Peyer's patch (tissue), 4 donors: ENCODE data around the gene NCR3LG1. TPM values are rescaled to one million over a fixed set of nuclear protein-coding genes. Genes with fewer than 3 reads are reported as not detected.

Experiments used
- DNase-seq, 3 donors: peaks; one replicate each; pipeline ENCODE4 v3.0.0-alpha.2; 2017 to 2019
- H3K27ac ChIP-seq, 4 donors: fragments of 200-600 bp; sonication (generic); one replicate each; pipeline ENCODE4 v1.5.1; 2016 to 2019
- H3K27me3 ChIP-seq, 2 donors: fragments of 200-600 bp; sonication (generic); one replicate each; pipeline ENCODE4 v1.5.1; 2019
- H3K36me3 ChIP-seq, 3 donors: fragments of 200-600 bp; sonication (generic); one replicate each; pipeline ENCODE4 v1.5.1; 2016 to 2019
- H3K4me1 ChIP-seq, 4 donors: fragments of 200-600 bp; sonication (generic); one replicate each; pipeline ENCODE4 v1.5.1; 2016 to 2019
- H3K4me3 ChIP-seq, 4 donors: fragments of 200-600 bp; sonication (generic); 1 replicate in 3 of 4; 2 replicates in 1 of 4; pipeline ENCODE4 v1.5.1; 2016 to 2019; ENCODE audit warnings: mild to moderate bottlenecking in 1 of 4
- H3K9me3 ChIP-seq, 4 donors: fragments of 200-600 bp; sonication (generic); one replicate each; pipeline ENCODE4 v1.5.1; 2016 to 2019; ENCODE audit warnings: mild to moderate bottlenecking in 1 of 4
- POLR2A ChIP-seq, 2 donors: fragments of 450-650 bp; IDR thresholded peaks; one replicate each; pipeline ENCODE4 v1.5.1; 2017; ENCODE audit warnings: antibody characterized with exemption in 2 of 2, mild to moderate bottlenecking in 2 of 2, moderate library complexity in 2 of 2
- total RNA-seq, 4 donors: library from RNA; depleted of rRNA; stranded (reverse); fragments of >200 nt; gene quantifications; one replicate each; pipeline ENCODE4 v1.1.0, GENCODE V29; 2016
- TF ChIP-seq, protein P1 (sequence below), 6 experiments: fragments of 450-650 bp in 4 of 6; fragments of 200-600 bp in 2 of 6; sonication (generic) in 1 of 6; IDR thresholded peaks; one replicate each; pipeline ENCODE4 v1.5.1; 2017 to 2019; ENCODE audit warnings: antibody characterized with exemption in 6 of 6, mild to moderate bottlenecking in 3 of 6, moderate library complexity in 1 of 6

The NCR3LG1 gene
- total RNA-seq, 4 donors from 2014 or later: 3.3 to 25.7 (median 15.0) TPM

DNA sequence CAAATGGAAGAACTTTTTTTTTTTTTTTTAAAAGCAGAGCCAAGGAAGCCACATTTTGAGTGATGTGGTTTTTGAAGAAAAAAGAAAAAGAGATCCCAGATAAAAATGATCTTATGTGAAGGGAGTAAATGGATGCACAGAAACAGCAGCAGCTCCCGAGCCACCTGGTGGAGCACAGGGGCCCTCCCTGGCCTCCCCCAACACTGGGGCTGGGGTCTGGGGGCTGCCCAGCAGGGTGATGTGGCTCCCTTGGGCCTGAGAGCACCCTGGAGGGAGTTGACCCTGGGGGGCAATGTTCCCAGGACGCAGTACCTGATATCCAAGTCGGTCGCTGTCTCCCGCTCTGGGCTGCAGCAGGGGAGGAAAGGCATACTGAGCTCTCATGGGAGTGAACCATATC, 63.4 kb downstream of the NCR3LG1 start:
- Histone ChIP-seq H3K27ac (no peak overlapping the region), H3K27me3 (no peaks in the 10 kb centered on the region)
- TF ChIP-seq POLR2A (IDR thresholded peaks at IDR 0.05): no peak
- TF ChIP-seq, protein P1, sequence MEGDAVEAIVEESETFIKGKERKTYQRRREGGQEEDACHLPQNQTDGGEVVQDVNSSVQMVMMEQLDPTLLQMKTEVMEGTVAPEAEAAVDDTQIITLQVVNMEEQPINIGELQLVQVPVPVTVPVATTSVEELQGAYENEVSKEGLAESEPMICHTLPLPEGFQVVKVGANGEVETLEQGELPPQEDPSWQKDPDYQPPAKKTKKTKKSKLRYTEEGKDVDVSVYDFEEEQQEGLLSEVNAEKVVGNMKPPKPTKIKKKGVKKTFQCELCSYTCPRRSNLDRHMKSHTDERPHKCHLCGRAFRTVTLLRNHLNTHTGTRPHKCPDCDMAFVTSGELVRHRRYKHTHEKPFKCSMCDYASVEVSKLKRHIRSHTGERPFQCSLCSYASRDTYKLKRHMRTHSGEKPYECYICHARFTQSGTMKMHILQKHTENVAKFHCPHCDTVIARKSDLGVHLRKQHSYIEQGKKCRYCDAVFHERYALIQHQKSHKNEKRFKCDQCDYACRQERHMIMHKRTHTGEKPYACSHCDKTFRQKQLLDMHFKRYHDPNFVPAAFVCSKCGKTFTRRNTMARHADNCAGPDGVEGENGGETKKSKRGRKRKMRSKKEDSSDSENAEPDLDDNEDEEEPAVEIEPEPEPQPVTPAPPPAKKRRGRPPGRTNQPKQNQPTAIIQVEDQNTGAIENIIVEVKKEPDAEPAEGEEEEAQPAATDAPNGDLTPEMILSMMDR (IDR thresholded peaks at IDR 0.05): no peak

GRCh38 chr11:17415523-17416104, 64.0 kb downstream of the NCR3LG1 start:
- no peak overlapping the region for H3K4me3 ChIP-seq
- no peaks in the 10 kb centered on the region for H3K36me3 ChIP-seq
- peak in 1 of 3 donors; percentile 29 for DNase-seq
- H3K9me3 ChIP-seq: no peaks in the 10 kb centered on the region
- no peaks in the 10 kb centered on the region for H3K27me3 ChIP-seq
- no peak for TF ChIP-seq POLR2A (IDR thresholded peaks at IDR 0.05)
- TF ChIP-seq, protein P1 (IDR thresholded peaks at IDR 0.05): no peak
- H3K27ac ChIP-seq: no peak overlapping the region
- no peaks in the 10 kb centered on the region for H3K4me1 ChIP-seq

More for the DNA sequence above, 63.4 kb downstream of the NCR3LG1 start:
- no peak overlapping the region for H3K4me3 ChIP-seq
- H3K36me3 ChIP-seq: no peaks in the 10 kb centered on the region
- DNase-seq: peak in 1 of 3 donors; percentile 22
- no peaks in the 10 kb centered on the region for H3K9me3 ChIP-seq
- no peaks in the 10 kb centered on the region for H3K4me1 ChIP-seq

DNA sequence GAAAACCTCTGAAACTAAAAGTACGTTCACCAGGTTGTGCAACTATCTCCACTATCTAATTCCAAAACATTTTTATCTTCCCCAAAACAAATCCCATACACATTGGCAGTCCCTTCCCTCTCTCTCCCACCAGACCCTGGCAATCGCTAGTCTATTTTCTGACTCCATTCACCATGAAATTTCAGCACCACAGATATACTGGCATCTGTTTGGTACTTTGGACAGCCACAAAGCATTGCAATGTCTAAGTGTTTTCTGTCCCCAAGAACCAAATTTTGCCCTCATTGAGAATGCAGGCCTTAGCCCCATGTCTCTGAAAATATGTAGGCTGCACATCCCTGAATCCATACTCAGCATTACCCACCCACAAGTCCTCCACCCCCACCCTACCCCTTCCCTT, 64.9 kb downstream of the NCR3LG1 start:
- no peak for DNase-seq
- no peaks in the 10 kb centered on the region for H3K9me3 ChIP-seq
- H3K4me3 ChIP-seq: no peak overlapping the region

GRCh38 chr11:17418444-17419081, 67.0 kb downstream of the NCR3LG1 start:
- Histone ChIP-seq H3K27ac (no peak overlapping the region), H3K4me1 (no peaks in the 10 kb centered on the region), H3K36me3 (no peaks in the 10 kb centered on the region), H3K9me3 (no peaks in the 10 kb centered on the region), H3K27me3 (no peaks in the 10 kb centered on the region), H3K4me3 (no peak overlapping the region)
- TF ChIP-seq POLR2A (IDR thresholded peaks at IDR 0.05): no peak
- TF ChIP-seq, protein P1 (IDR thresholded peaks at IDR 0.05): no peak
- DNase-seq: no peak

More for the DNA sequence above, 64.9 kb downstream of the NCR3LG1 start:
- Histone ChIP-seq H3K36me3 (no peaks in the 10 kb centered on the region), H3K27ac (no peak overlapping the region), H3K4me1 (no peaks in the 10 kb centered on the region), H3K27me3 (no peaks in the 10 kb centered on the region)
- TF ChIP-seq, protein P1 (IDR thresholded peaks at IDR 0.05): no peak

GRCh38 chr11:17421781-17422180, 70.2 kb downstream of the NCR3LG1 start:
- no peaks in the 10 kb centered on the region for H3K9me3 ChIP-seq
- no peak overlapping the region for H3K4me3 ChIP-seq
- H3K4me1 ChIP-seq: no peaks in the 10 kb centered on the region
- H3K27me3 ChIP-seq: no peaks in the 10 kb centered on the region
- H3K27ac ChIP-seq: no peak overlapping the region
- no peak for DNase-seq
- TF ChIP-seq POLR2A (IDR thresholded peaks at IDR 0.05): no peak
- TF ChIP-seq, protein P1 (IDR thresholded peaks at IDR 0.05): no peak
- no peaks in the 10 kb centered on the region for H3K36me3 ChIP-seq
